ENCODE data around the gene TP53.

TP53 gene

GRCh38 chr17:7700510-7700909 lies 13.2 kb upstream of the TP53 start:
- TF ChIP-seq CTCF (IDR thresholded peaks at IDR 0.05): no peak
- Histone ChIP-seq H3K4me3 (no peak overlapping the region), H3K27ac (no peak overlapping the region)
- no peak for DNase-seq (ENCODE audit: low spot score)

- no peak for DNase-seq (ENCODE audit: low spot score)
- TF ChIP-seq CTCF (IDR thresholded peaks at IDR 0.05): no peak
- H3K4me3 ChIP-seq: no peak overlapping the region
Observed at GRCh38 chr17:7697828-7698588, 10.7 kb upstream of the TP53 start.

GRCh38 chr17:7695586-7695985 lies 8.3 kb upstream of the TP53 start:
- TF ChIP-seq CTCF (IDR thresholded peaks at IDR 0.05): no peak
- no peak for DNase-seq (ENCODE audit: low spot score)
- Histone ChIP-seq H3K4me3 (no peak overlapping the region), H3K27ac (no peak overlapping the region)

More at GRCh38 chr17:7697828-7698588, 10.7 kb upstream of the TP53 start:
- H3K27ac ChIP-seq: no peak overlapping the region

GRCh38 chr17:7688808-7689316 lies 1.6 kb upstream of the TP53 start:
- DNase-seq (ENCODE audit: low spot score): no peak

GRCh38 chr17:7687908-7688807 lies 868 bp upstream of the TP53 start, which contains the start of gene WRAP53:
WRAP53 (plus strand) TSS chr17:7688477; CDS start chr17:7688649, 172 bp downstream.
- peak; percentile 92 for TF ChIP-seq CTCF (IDR thresholded peaks at IDR 0.05)
- DNase-seq (ENCODE audit: low spot score): peak; percentile 99
- Histone ChIP-seq H3K27ac (peak within 1 kb of the TSS; percentile 95 to 96), H3K4me3 (peak within 1 kb of the TSS; percentile 91)

More at GRCh38 chr17:7688808-7689316, 1.6 kb upstream of the TP53 start:
- Histone ChIP-seq H3K27ac (peak overlapping the region; percentile 20 to 95), H3K4me3 (peak overlapping the region; percentile 91)
- no peak for TF ChIP-seq CTCF (IDR thresholded peaks at IDR 0.05)

GRCh38 chr17:7686222-7687071 lies 843 bp downstream of the TP53 start:
- no peak for TF ChIP-seq CTCF (IDR thresholded peaks at IDR 0.05)
- peak overlapping the region; percentile 95 to 96 for H3K27ac ChIP-seq
- peak overlapping the region; percentile 91 for H3K4me3 ChIP-seq
- DNase-seq (ENCODE audit: low spot score): peak; percentile 85

Measured in coronary artery (tissue), 2 donors.